Measurements from ENCODE around the gene ACIN1. TPM values are rescaled to one million over a fixed set of nuclear protein-coding genes. Genes with fewer than 3 reads are reported as not detected.

The ACIN1 gene
- total and polyA plus RNA-seq, 9 of the 15 experiments (the other 6 are each of a cell fraction or from before 2014, with no cell fraction given): 5.0 to 196 (median 129) TPM

DNA sequence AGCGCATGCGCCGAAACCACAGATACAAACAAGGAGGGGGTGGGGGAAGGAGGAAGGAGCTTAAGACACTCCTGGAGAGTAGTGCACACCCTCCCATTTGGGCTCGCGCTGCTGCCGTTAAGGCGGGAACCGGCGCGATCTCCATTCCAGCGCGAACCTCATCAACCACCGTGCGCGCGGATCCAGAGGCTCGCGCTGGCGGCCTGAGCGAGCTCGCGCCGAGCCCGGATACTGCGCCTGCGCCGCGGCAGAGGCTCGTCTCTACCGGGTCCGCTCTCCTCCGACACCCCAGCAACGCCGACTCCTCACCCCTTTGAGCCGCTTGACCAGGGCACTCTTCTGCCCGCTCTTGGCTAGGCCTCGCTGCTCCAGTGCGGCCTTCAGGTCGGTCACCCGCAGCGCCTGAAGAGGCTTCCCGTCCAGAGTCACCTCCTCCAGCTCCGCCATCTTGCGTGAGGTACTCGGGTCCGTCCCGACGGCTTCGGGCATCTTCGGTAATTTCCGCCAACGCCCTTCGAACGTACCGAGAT lies at the start of gene ACIN1 (continued):
- TF ChIP-seq TBL1XR1 (IDR thresholded peaks at IDR 0.05; ENCODE audit: low read length in 2 of 2): no peak
- TF ChIP-seq SREBF2 (CRISPR knock-in tag; IDR thresholded peaks at IDR 0.05): peak; percentile 80; the same call in 1 of the 2 replicates
- peak in 1 of 2 experiments; percentile 80; a peak in 1 of 4 replicates for TF ChIP-seq TEAD1 (CRISPR knock-in tag; IDR thresholded peaks at IDR 0.05)
- TF ChIP-seq MBD2 (IDR thresholded peaks at IDR 0.05; ENCODE audit: borderline replicate concordance, low read depth): peak; percentile 85; the same call in 1 of the 2 replicates
- TF ChIP-seq, protein P1, sequence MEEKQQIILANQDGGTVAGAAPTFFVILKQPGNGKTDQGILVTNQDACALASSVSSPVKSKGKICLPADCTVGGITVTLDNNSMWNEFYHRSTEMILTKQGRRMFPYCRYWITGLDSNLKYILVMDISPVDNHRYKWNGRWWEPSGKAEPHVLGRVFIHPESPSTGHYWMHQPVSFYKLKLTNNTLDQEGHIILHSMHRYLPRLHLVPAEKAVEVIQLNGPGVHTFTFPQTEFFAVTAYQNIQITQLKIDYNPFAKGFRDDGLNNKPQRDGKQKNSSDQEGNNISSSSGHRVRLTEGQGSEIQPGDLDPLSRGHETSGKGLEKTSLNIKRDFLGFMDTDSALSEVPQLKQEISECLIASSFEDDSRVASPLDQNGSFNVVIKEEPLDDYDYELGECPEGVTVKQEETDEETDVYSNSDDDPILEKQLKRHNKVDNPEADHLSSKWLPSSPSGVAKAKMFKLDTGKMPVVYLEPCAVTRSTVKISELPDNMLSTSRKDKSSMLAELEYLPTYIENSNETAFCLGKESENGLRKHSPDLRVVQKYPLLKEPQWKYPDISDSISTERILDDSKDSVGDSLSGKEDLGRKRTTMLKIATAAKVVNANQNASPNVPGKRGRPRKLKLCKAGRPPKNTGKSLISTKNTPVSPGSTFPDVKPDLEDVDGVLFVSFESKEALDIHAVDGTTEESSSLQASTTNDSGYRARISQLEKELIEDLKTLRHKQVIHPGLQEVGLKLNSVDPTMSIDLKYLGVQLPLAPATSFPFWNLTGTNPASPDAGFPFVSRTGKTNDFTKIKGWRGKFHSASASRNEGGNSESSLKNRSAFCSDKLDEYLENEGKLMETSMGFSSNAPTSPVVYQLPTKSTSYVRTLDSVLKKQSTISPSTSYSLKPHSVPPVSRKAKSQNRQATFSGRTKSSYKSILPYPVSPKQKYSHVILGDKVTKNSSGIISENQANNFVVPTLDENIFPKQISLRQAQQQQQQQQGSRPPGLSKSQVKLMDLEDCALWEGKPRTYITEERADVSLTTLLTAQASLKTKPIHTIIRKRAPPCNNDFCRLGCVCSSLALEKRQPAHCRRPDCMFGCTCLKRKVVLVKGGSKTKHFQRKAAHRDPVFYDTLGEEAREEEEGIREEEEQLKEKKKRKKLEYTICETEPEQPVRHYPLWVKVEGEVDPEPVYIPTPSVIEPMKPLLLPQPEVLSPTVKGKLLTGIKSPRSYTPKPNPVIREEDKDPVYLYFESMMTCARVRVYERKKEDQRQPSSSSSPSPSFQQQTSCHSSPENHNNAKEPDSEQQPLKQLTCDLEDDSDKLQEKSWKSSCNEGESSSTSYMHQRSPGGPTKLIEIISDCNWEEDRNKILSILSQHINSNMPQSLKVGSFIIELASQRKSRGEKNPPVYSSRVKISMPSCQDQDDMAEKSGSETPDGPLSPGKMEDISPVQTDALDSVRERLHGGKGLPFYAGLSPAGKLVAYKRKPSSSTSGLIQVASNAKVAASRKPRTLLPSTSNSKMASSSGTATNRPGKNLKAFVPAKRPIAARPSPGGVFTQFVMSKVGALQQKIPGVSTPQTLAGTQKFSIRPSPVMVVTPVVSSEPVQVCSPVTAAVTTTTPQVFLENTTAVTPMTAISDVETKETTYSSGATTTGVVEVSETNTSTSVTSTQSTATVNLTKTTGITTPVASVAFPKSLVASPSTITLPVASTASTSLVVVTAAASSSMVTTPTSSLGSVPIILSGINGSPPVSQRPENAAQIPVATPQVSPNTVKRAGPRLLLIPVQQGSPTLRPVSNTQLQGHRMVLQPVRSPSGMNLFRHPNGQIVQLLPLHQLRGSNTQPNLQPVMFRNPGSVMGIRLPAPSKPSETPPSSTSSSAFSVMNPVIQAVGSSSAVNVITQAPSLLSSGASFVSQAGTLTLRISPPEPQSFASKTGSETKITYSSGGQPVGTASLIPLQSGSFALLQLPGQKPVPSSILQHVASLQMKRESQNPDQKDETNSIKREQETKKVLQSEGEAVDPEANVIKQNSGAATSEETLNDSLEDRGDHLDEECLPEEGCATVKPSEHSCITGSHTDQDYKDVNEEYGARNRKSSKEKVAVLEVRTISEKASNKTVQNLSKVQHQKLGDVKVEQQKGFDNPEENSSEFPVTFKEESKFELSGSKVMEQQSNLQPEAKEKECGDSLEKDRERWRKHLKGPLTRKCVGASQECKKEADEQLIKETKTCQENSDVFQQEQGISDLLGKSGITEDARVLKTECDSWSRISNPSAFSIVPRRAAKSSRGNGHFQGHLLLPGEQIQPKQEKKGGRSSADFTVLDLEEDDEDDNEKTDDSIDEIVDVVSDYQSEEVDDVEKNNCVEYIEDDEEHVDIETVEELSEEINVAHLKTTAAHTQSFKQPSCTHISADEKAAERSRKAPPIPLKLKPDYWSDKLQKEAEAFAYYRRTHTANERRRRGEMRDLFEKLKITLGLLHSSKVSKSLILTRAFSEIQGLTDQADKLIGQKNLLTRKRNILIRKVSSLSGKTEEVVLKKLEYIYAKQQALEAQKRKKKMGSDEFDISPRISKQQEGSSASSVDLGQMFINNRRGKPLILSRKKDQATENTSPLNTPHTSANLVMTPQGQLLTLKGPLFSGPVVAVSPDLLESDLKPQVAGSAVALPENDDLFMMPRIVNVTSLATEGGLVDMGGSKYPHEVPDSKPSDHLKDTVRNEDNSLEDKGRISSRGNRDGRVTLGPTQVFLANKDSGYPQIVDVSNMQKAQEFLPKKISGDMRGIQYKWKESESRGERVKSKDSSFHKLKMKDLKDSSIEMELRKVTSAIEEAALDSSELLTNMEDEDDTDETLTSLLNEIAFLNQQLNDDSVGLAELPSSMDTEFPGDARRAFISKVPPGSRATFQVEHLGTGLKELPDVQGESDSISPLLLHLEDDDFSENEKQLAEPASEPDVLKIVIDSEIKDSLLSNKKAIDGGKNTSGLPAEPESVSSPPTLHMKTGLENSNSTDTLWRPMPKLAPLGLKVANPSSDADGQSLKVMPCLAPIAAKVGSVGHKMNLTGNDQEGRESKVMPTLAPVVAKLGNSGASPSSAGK (IDR thresholded peaks at IDR 0.05): no peak
- TF ChIP-seq, protein P2, sequence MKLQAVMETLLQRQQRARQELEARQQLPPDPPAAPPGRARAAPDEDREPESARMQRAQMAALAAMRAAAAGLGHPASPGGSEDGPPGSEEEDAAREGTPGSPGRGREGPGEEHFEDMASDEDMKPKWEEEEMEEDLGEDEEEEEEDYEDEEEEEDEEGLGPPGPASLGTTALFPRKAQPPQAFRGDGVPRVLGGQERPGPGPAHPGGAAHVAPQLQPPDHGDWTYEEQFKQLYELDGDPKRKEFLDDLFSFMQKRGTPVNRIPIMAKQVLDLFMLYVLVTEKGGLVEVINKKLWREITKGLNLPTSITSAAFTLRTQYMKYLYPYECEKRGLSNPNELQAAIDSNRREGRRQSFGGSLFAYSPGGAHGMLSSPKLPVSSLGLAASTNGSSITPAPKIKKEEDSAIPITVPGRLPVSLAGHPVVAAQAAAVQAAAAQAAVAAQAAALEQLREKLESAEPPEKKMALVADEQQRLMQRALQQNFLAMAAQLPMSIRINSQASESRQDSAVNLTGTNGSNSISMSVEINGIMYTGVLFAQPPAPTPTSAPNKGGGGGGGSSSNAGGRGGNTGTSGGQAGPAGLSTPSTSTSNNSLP (IDR thresholded peaks at IDR 0.05; ENCODE audit: borderline replicate concordance, low read depth, low read length): no peak
- TF ChIP-seq TOE1 (IDR thresholded peaks at IDR 0.05; ENCODE audit: borderline replicate concordance): no peak; the same call in 1 of the 2 replicates
- 0 out of 2 replicates have a peak, but pooled peaks have one; percentile 45 for TF ChIP-seq TOE1 (CRISPR knock-in tag; IDR thresholded peaks at IDR 0.05; ENCODE audit: borderline replicate concordance, low read depth)
- no peak for TF ChIP-seq SMARCC2 (IDR thresholded peaks at IDR 0.05; ENCODE audit: low read depth)
- TF ChIP-seq BHLHE40 (IDR thresholded peaks at IDR 0.05; ENCODE audit: low read length): no peak
- TF ChIP-seq, protein P3, sequence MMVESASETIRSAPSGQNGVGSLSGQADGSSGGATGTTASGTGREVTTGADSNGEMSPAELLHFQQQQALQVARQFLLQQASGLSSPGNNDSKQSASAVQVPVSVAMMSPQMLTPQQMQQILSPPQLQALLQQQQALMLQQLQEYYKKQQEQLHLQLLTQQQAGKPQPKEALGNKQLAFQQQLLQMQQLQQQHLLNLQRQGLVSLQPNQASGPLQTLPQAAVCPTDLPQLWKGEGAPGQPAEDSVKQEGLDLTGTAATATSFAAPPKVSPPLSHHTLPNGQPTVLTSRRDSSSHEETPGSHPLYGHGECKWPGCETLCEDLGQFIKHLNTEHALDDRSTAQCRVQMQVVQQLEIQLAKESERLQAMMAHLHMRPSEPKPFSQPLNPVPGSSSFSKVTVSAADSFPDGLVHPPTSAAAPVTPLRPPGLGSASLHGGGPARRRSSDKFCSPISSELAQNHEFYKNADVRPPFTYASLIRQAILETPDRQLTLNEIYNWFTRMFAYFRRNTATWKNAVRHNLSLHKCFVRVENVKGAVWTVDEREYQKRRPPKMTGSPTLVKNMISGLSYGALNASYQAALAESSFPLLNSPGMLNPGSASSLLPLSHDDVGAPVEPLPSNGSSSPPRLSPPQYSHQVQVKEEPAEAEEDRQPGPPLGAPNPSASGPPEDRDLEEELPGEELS (CRISPR knock-in tag; IDR thresholded peaks at IDR 0.05; ENCODE audit: borderline replicate concordance): peak; percentile 93

Measured in K562 (cell line).